Activated B cell treated with CpG ODN at 0.5 μM for 24 hours (primary cell): ENCODE results near the gene FAH. TPM values are rescaled to one million over a fixed set of nuclear protein-coding genes. Genes with fewer than 3 reads are reported as not detected.

Experiments
- ATAC-seq: fragments of 200-7000 bp; cut with Tn5 transposase; one replicate; pipeline ENCODE4 v1.10.0; 2021; ENCODE audit warnings: low read depth, mild to moderate bottlenecking, moderate library complexity
- CTCF ChIA-PET: fragments of 350-600 bp; sonication (Branson Sonifier 250); formaldehyde crosslinking; loops from one replicate; lab custom pipeline; 2021; ENCODE audit warnings: antibody characterized with exemption; lab: Charles Lee
- POLR2A ChIA-PET: fragments of 350-600 bp; sonication (Branson Sonifier 250); formaldehyde crosslinking; loops from one replicate; lab custom pipeline; 2021; ENCODE audit warnings: antibody characterized with exemption; lab: Charles Lee
- DNase-seq: peaks from one replicate; pipeline ENCODE4 v3.0.0; 2022
- H3K27ac Mint-ChIP-seq: one replicate; pipeline ENCODE4 v1.8.0; 2020; ENCODE audit warnings: mixed read lengths
- H3K27me3 Mint-ChIP-seq: one replicate; pipeline ENCODE4 v1.8.0; 2021; ENCODE audit warnings: mixed read lengths
- H3K36me3 Mint-ChIP-seq: one replicate; pipeline ENCODE4 v1.8.0; 2021; ENCODE audit warnings: low read depth, mixed read lengths
- H3K4me1 Mint-ChIP-seq: one replicate; pipeline ENCODE4 v1.8.0; 2021; ENCODE audit warnings: mixed read lengths
- H3K4me3 Mint-ChIP-seq: one replicate; pipeline ENCODE4 v1.8.0; 2020; ENCODE audit warnings: mild to moderate bottlenecking, mixed read lengths
- H3K9me3 Mint-ChIP-seq: one replicate; pipeline ENCODE4 v1.8.0; 2020; ENCODE audit warnings: mixed read lengths
- intact Hi-C: fragments of 100-400 bp; cut with micrococcal nuclease; formaldehyde crosslinking; loops from one replicate; pipeline ENCODE4 v1.15.1; 2024
- total RNA-seq: library from RNA; stranded (reverse); gene quantifications from 2 replicates; pipeline ENCODE4 v1.2.3, GENCODE V29; 2022
- TF ChIP-seq, protein P1 (sequence below): fragments of 200-600 bp; IDR thresholded peaks from one replicate; pipeline ENCODE4 v1.8.0; 2022; ENCODE audit warnings: antibody characterized with exemption, mild to moderate bottlenecking

FAH gene
- total RNA-seq, 1 donor from 2014 or later: 8.6 TPM

DNA sequence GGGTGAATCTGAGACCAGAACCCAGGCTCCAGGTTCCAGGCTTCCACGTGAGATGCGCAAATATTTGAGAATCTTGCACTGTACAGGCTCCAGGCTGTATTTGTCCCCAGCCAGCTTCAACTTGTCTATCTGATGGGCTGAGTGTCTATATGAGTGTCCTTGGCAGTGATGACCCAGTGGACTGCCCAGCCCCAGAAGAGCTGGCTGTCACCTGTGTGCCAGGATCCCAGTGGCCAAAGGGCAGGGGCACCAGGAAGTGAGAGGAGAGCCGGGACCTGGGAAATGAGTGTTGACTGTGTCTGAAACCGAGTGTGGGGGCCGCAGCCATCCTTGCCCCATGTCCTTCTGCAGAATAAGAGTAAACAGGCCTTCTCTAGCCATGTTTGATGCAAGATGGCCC is 10.4 kb downstream of the FAH start:
- POLR2A ChIA-PET: no interaction called here
- no peak overlapping the region for H3K4me3 Mint-ChIP-seq
- H3K27ac Mint-ChIP-seq: no peak overlapping the region
- TF ChIP-seq, protein P1, sequence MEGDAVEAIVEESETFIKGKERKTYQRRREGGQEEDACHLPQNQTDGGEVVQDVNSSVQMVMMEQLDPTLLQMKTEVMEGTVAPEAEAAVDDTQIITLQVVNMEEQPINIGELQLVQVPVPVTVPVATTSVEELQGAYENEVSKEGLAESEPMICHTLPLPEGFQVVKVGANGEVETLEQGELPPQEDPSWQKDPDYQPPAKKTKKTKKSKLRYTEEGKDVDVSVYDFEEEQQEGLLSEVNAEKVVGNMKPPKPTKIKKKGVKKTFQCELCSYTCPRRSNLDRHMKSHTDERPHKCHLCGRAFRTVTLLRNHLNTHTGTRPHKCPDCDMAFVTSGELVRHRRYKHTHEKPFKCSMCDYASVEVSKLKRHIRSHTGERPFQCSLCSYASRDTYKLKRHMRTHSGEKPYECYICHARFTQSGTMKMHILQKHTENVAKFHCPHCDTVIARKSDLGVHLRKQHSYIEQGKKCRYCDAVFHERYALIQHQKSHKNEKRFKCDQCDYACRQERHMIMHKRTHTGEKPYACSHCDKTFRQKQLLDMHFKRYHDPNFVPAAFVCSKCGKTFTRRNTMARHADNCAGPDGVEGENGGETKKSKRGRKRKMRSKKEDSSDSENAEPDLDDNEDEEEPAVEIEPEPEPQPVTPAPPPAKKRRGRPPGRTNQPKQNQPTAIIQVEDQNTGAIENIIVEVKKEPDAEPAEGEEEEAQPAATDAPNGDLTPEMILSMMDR: no peak
- CTCF ChIA-PET: no interaction called here
- intact Hi-C loops: no loop called here
- H3K27me3 Mint-ChIP-seq: no peaks in the 10 kb centered on the region
- peaks cover 24% of the 10 kb centered on the region for H3K4me1 Mint-ChIP-seq
- ATAC-seq: no peak
- H3K9me3 Mint-ChIP-seq: peaks cover 2% of the 10 kb centered on the region
- H3K36me3 Mint-ChIP-seq: no peaks in the 10 kb centered on the region
- no peak for DNase-seq

DNA sequence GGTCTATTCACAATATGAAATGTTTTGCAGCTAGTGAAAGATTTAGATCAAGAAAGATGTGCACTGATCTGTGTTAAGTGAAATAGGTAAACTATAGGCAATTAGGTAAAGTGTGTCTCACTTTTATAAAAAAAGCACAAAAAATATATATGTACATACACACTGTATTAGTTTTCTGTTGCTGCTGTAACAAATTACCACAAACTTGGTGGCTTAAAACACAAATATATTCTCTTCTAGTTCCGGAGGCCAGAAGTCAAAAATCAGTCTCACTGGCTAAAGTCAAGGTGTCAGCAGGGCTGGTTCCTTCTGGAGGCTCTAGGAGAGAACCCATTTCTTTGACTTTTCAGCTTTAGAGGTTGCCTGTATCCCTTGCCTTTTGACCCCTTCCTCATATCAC is 11.1 kb downstream of the FAH start:
- Mint-ChIP-seq H3K9me3 (peaks cover 2% of the 10 kb centered on the region), H3K27me3 (no peaks in the 10 kb centered on the region), H3K27ac (no peak overlapping the region), H3K36me3 (no peaks in the 10 kb centered on the region), H3K4me1 (peaks cover 18% of the 10 kb centered on the region), H3K4me3 (no peak overlapping the region)
- ATAC-seq: no peak
- DNase-seq: no peak
- ChIA-PET POLR2A (interaction anchor here (0.6 kb wide), 1 partner anchor 111 kb away, joined by 3 read pairs; no protein-coding TSS in a partner anchor), CTCF (no interaction called here)
- TF ChIP-seq, protein P1: no peak
- intact Hi-C loops: no loop called here

DNA sequence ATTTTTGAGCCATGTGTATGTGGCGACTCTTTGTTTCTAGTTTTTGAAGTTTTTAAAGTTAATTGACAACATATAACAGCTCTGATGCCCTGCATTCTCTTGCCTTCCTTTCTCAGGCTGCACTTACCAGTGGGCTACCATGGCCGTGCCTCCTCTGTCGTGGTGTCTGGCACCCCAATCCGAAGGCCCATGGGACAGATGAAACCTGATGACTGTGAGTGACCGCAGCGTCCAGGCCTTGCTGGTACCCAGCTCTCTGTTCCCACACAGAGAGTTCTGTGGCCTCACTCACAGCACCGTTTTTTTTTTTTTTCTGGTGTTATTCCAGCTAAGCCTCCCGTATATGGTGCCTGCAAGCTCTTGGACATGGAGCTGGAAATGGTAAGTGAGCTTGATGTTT is 15.1 kb downstream of the FAH start:
- H3K4me1 Mint-ChIP-seq: no peaks in the 10 kb centered on the region
- no peak overlapping the region for H3K4me3 Mint-ChIP-seq
- intact Hi-C loops: no loop called here
- no peak for DNase-seq
- TF ChIP-seq, protein P1: no peak
- no peak overlapping the region for H3K27ac Mint-ChIP-seq
- CTCF ChIA-PET: no interaction called here
- no peaks in the 10 kb centered on the region for H3K27me3 Mint-ChIP-seq
- H3K36me3 Mint-ChIP-seq: no peaks in the 10 kb centered on the region
- H3K9me3 Mint-ChIP-seq: peaks cover 2% of the 10 kb centered on the region
- POLR2A ChIA-PET: no interaction called here
- ATAC-seq: no peak

DNA sequence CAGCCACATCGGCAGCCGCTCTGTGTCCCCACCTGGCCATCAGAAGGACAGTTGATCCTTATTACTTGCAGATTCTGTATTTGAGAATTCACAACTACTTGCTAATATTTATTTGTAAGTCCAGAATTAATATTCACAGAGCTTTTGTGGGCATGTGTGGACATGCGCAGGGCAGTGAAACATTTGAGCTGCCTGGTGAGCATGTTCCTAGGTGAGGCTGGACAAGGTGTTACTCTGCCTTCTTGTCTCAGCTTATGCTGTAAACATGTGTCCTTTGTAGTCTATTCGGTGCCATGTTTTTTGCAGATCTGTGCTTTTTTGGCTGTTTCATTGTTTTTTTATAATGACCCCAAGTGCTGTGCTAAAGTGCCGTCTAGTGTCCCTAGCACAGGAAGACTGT is 15.6 kb downstream of the FAH start:
- intact Hi-C loops: no loop called here
- DNase-seq: no peak
- no peaks in the 10 kb centered on the region for H3K27me3 Mint-ChIP-seq
- ATAC-seq: no peak
- H3K36me3 Mint-ChIP-seq: no peaks in the 10 kb centered on the region
- TF ChIP-seq, protein P1: no peak
- no peaks in the 10 kb centered on the region for H3K4me1 Mint-ChIP-seq
- ChIA-PET POLR2A (no interaction called here), CTCF (no interaction called here)
- peaks cover 2% of the 10 kb centered on the region for H3K9me3 Mint-ChIP-seq
- no peak overlapping the region for H3K27ac Mint-ChIP-seq
- H3K4me3 Mint-ChIP-seq: no peak overlapping the region

DNA sequence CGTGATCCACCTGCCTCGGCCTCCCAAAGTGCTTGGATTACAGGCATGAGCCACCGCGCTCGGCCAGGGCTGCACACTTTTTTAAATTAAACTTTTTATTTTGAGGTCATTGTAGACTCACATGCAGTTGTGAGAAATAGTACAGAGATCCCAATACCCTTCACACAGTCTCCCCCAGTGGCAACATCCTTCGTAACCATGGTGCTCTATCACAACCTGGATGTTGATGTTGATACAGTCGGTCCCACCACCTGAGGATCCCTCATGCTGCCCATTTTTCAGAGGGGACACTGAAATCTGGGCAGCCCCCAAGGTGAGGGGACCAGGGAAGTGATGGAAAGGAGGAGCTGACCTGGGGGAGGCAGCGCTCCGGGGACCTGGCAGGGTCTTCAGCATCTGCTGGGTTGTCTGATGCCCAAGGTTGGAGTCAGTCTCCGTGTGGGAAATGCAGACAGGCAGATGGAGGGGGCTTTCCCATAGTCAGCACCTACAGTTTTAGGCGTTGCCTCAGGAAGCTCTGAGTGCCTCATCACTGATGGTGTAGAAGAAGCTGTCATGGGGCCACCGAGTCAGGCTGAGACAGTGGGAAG is 17.1 kb downstream of the FAH start:
- CTCF ChIA-PET: no interaction called here
- intact Hi-C loops: no loop called here

More for the DNA sequence above, 17.1 kb downstream of the FAH start:
- ATAC-seq: no peak
- H3K27me3 Mint-ChIP-seq: no peaks in the 10 kb centered on the region
- DNase-seq: no peak
- H3K9me3 Mint-ChIP-seq: no peaks in the 10 kb centered on the region
- TF ChIP-seq, protein P1: no peak
- no peak overlapping the region for H3K27ac Mint-ChIP-seq
- H3K4me1 Mint-ChIP-seq: no peaks in the 10 kb centered on the region
- POLR2A ChIA-PET: no interaction called here
- no peak overlapping the region for H3K4me3 Mint-ChIP-seq
- no peaks in the 10 kb centered on the region for H3K36me3 Mint-ChIP-seq
